IMR-90 (cell line): ENCODE measurements around the gene CERK. TPM values are rescaled to one million over a fixed set of nuclear protein-coding genes. Genes with fewer than 3 reads are reported as not detected.

Experiments used
- ATAC-seq: fragments of 200-7000 bp; cut with Tn5 transposase; 2 replicates; pipeline ENCODE4 v1.9.1; 2020; ENCODE audit warnings: low read depth, mild to moderate bottlenecking, moderate library complexity
- BruUV-seq: library from RNA; stranded (reverse); fragments of 400-500 nt; replicated peaks from 2 replicates; lab custom pipeline; 2021; lab: Mats Ljungman, UMichigan
- CTCF ChIA-PET: fragments of 300-600 bp; formaldehyde crosslinking; extraction: SDS; loops from one replicate; lab custom pipeline; 2021; ENCODE audit warnings: antibody characterized with exemption; lab: Yijun Ruan, JAX
- POLR2A ChIA-PET: fragments of 300-600 bp; sonication (Branson Sonifier 250); formaldehyde crosslinking; loops from one replicate; lab custom pipeline; 2022; ENCODE audit warnings: antibody characterized with exemption; ENCODE audit not compliant: unreplicated experiment; lab: Charles Lee
- DNase-seq: peaks from one replicate; pipeline ENCODE4 v3.0.0; 2013
- H2AFZ ChIP-seq: replicated peaks from 2 replicates; pipeline ENCODE3; 2013; ENCODE audit warnings: low read length, mild to moderate bottlenecking; ENCODE audit not compliant: poor library complexity
- H2AK5ac ChIP-seq: 2 replicates; pipeline ENCODE4 v1.6.1; 2013; ENCODE audit warnings: low read depth, low read length, inconsistent platforms
- H2AK9ac ChIP-seq: replicated peaks from 2 replicates; pipeline ENCODE3; 2013; ENCODE audit warnings: mild to moderate bottlenecking, low read depth, low read length, moderate library complexity; ENCODE audit not compliant: poor library complexity
- H2BK120ac ChIP-seq: 2 replicates; pipeline ENCODE4 v1.6.1; 2013; ENCODE audit warnings: low read depth, low read length, inconsistent platforms
- H2BK15ac ChIP-seq: 3 replicates; pipeline ENCODE4 v1.6.1; 2013; ENCODE audit warnings: low read depth, low read length, inconsistent platforms
- H2BK20ac ChIP-seq: 2 replicates; pipeline ENCODE4 v1.6.1; 2013; ENCODE audit warnings: low read depth, mild to moderate bottlenecking, inconsistent platforms, low read length, moderate library complexity
- H2BK5ac ChIP-seq: 2 replicates; pipeline ENCODE4 v1.6.1; 2013; ENCODE audit warnings: mild to moderate bottlenecking, low read depth, low read length, inconsistent platforms; ENCODE audit not compliant: poor library complexity, severe bottlenecking
- H3K14ac ChIP-seq: replicated peaks from 2 replicates; pipeline ENCODE4 v1.6.1; 2013; ENCODE audit warnings: low read depth, low read length, inconsistent platforms
- H3K18ac ChIP-seq: 2 replicates; pipeline ENCODE4 v1.6.1; 2013; ENCODE audit warnings: low read depth, low read length, control low read depth
- H3K23ac ChIP-seq: 2 replicates; pipeline ENCODE4 v1.6.1; 2013; ENCODE audit warnings: low read depth, low read length, inconsistent platforms
- H3K27ac ChIP-seq: 2 replicates; pipeline ENCODE4 v1.5.1; 2013; ENCODE audit warnings: mild to moderate bottlenecking, control low read depth, low read length; ENCODE audit not compliant: insufficient read depth
- H3K27me3 ChIP-seq: 2 replicates; pipeline ENCODE4 v1.6.1; 2013; ENCODE audit warnings: low read length; ENCODE audit not compliant: control insufficient read depth, insufficient read depth
- H3K36me3 ChIP-seq: 2 replicates; pipeline ENCODE4 v1.6.1; 2013; ENCODE audit warnings: low read length, mixed read lengths; ENCODE audit not compliant: control insufficient read depth, insufficient read depth
- H3K4ac ChIP-seq: 2 replicates; pipeline ENCODE4 v1.6.1; 2013; ENCODE audit warnings: low read depth, low read length, inconsistent platforms
- H3K4me1 ChIP-seq: 2 replicates; pipeline ENCODE4 v1.6.1; 2013; ENCODE audit warnings: low read length, mixed read lengths; ENCODE audit not compliant: control insufficient read depth, insufficient read depth
- H3K4me2 ChIP-seq: 2 replicates; pipeline ENCODE4 v1.6.1; 2013; ENCODE audit warnings: low read depth, mild to moderate bottlenecking, control low read depth, low read length, moderate library complexity
- H3K4me3 ChIP-seq: 2 replicates; pipeline ENCODE4 v1.5.1; 2013; ENCODE audit warnings: low read depth, mild to moderate bottlenecking, control low read depth, low read length, moderate library complexity; ENCODE audit not compliant: insufficient read depth
- H3K56ac ChIP-seq: 2 replicates; pipeline ENCODE4 v1.6.1; 2013; ENCODE audit warnings: low read length, inconsistent platforms; ENCODE audit not compliant: insufficient read depth; ENCODE audit errors: extremely low read depth
- H3K79me1 ChIP-seq, 2 experiments: 2 replicates each; pipeline ENCODE4 v1.6.1; 2013; ENCODE audit warnings: low read length in 2 of 2, inconsistent platforms in 1 of 2, low read depth in 1 of 2
- H3K9ac ChIP-seq: 2 replicates; pipeline ENCODE4 v1.6.1; 2013; ENCODE audit warnings: low read depth, low read length, control low read depth
- H3K9me1 ChIP-seq: 2 replicates; pipeline ENCODE4 v1.6.1; 2013; ENCODE audit warnings: low read length, inconsistent platforms; ENCODE audit not compliant: insufficient read depth
- H3K9me3 ChIP-seq: 2 replicates; pipeline ENCODE4 v1.6.1; 2013; ENCODE audit warnings: low read length; ENCODE audit not compliant: control insufficient read depth, insufficient read depth
- H4K20me1 ChIP-seq: 2 replicates; pipeline ENCODE4 v1.6.1; 2013; ENCODE audit warnings: low read length, inconsistent platforms; ENCODE audit not compliant: insufficient read depth
- H4K5ac ChIP-seq: 2 replicates; pipeline ENCODE4 v1.6.1; 2013; ENCODE audit warnings: mild to moderate bottlenecking, low read depth, low read length, control low read depth
- H4K8ac ChIP-seq, 2 experiments: 2 replicates each; pipeline ENCODE4 v1.6.1; 2013; ENCODE audit warnings: low read depth in 2 of 2, low read length in 2 of 2, control low read depth in 1 of 2, inconsistent platforms in 1 of 2
- H4K91ac ChIP-seq: 2 replicates; pipeline ENCODE4 v1.6.1; 2013; ENCODE audit warnings: low read depth, low read length, inconsistent platforms; ENCODE audit not compliant: insufficient read depth
- BHLHE40 ChIP-seq: fragments of 150-350 bp; IDR thresholded peaks from 2 replicates; pipeline ENCODE4 v1.6.1; 2016; ENCODE audit warnings: mild to moderate bottlenecking, low read depth, low read length
- MAZ ChIP-seq: IDR thresholded peaks from 2 replicates; pipeline ENCODE4 v1.6.1; 2012; ENCODE audit warnings: low read depth, mild to moderate bottlenecking, low read length, improper control_type of control experiment, moderate library complexity, borderline replicate concordance
- MXI1 ChIP-seq: IDR thresholded peaks from 2 replicates; pipeline ENCODE4 v1.6.1; 2012; ENCODE audit warnings: low read depth, mild to moderate bottlenecking, low read length, moderate library complexity, borderline replicate concordance
- RFX5 ChIP-seq: IDR thresholded peaks from 2 replicates; pipeline ENCODE4 v1.8.0; 2012; ENCODE audit warnings: low read depth, mild to moderate bottlenecking, low read length, moderate library complexity
- WGBS, 2 experiments: methylation state at CpG; one replicate each; pipeline versions ENCODE4 v1.1.5 to v1.1.7; 2013; ENCODE audit warnings: missing lambda C conversion rate in 2 of 2; ENCODE audit not compliant: insufficient read length in 1 of 2; ENCODE audit errors: extremely low coverage in 2 of 2; 5-methylcytosine and 5-hydroxymethylcytosine counted together
- dilution Hi-C: fragments of 300-500 bp; cut with HindIII; formaldehyde crosslinking; loops from one replicate; pipeline ENCODE4 v1.14.3; 2018; ENCODE audit warnings: low sequenced_read_pairs; ENCODE audit not compliant: unreplicated experiment
- in situ Hi-C: fragments of 300-500 bp; cut with MboI; formaldehyde crosslinking; loops from 3 replicates; pipeline ENCODE4 v1.14.3; 2019; ENCODE audit warnings: low sequenced_read_pairs, inconsistent platforms, mixed read lengths
- intact Hi-C: fragments of 100-400 bp; cut with micrococcal nuclease; formaldehyde crosslinking; loops from 2 replicates; pipeline ENCODE4 v1.10.0; 2022
- polyA plus RNA-seq, 3 experiments: library from polyadenylated mRNA; depleted of rRNA; stranded (reverse); fragments of >200 nt; gene quantifications; 2 replicates each; pipeline ENCODE4 v1.2.3, GENCODE V29; 2012; ENCODE audit warnings: low replicate concordance in 1 of 3
- total RNA-seq: library from RNA; depleted of rRNA; stranded (reverse); fragments of >200 nt; gene quantifications from 2 replicates; pipeline ENCODE4 v1.2.3, GENCODE V29; 2012
- TF ChIP-seq, protein P1 (sequence below): conservative IDR thresholded peaks from 2 replicates; pipeline ENCODE4 v1.5.1; 2012; ENCODE audit warnings: mild to moderate bottlenecking, low read depth, low read length, improper control_type of control experiment

Gene CERK
- total and polyA plus RNA-seq, 2 of the 4 experiments (the other 2 are of a cell fraction), result 25.3 to 38.7 TPM

GRCh38 chr22:46701262-46701661 lies 36.8 kb downstream of the CERK start:
- POLR2A ChIA-PET, result no interaction called here

More at GRCh38 chr22:46701262-46701661, 36.8 kb downstream of the CERK start:
- H3K56ac ChIP-seq, result no peak overlapping the region
- intact Hi-C loops, result no loop called here
- peaks cover 8% of the 10 kb centered on the region; the same call in 1 of the 2 replicates for H3K9me1 ChIP-seq
- in situ Hi-C loops, result no loop called here
- peaks cover 21% of the 10 kb centered on the region for H4K20me1 ChIP-seq
- dilution Hi-C loops, result no loop called here
- H2AK9ac ChIP-seq, result no peak overlapping the region
- no peak overlapping the region for H4K5ac ChIP-seq
- H3K79me1 ChIP-seq, result peaks cover 14 to 19% of the 10 kb centered on the region in 2 experiments
- no peak overlapping the region for H3K18ac ChIP-seq
- TF ChIP-seq RFX5 (no peak), BHLHE40 (no peak), MAZ (no peak), MXI1 (no peak)
- TF ChIP-seq, protein P1, sequence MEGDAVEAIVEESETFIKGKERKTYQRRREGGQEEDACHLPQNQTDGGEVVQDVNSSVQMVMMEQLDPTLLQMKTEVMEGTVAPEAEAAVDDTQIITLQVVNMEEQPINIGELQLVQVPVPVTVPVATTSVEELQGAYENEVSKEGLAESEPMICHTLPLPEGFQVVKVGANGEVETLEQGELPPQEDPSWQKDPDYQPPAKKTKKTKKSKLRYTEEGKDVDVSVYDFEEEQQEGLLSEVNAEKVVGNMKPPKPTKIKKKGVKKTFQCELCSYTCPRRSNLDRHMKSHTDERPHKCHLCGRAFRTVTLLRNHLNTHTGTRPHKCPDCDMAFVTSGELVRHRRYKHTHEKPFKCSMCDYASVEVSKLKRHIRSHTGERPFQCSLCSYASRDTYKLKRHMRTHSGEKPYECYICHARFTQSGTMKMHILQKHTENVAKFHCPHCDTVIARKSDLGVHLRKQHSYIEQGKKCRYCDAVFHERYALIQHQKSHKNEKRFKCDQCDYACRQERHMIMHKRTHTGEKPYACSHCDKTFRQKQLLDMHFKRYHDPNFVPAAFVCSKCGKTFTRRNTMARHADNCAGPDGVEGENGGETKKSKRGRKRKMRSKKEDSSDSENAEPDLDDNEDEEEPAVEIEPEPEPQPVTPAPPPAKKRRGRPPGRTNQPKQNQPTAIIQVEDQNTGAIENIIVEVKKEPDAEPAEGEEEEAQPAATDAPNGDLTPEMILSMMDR, result no peak
- 95% methylated on average over 25 of the region's 33 CpGs; no CpG with 5 or more reads in 1 of the 2 experiments for WGBS, 2 experiments
- no peak overlapping the region for H2BK120ac ChIP-seq
- ATAC-seq (no peak), DNase-seq (no peak)
- H3K4me3 ChIP-seq, result no peak overlapping the region
- BruUV-seq, result no TSS peak
- H3K4me2 ChIP-seq, result no peak overlapping the region
- H3K23ac ChIP-seq, result no peak overlapping the region
- no peak overlapping the region for H2BK20ac ChIP-seq
- CTCF ChIA-PET, result no interaction called here
- no peak overlapping the region for H2AK5ac ChIP-seq
- H4K91ac ChIP-seq, result no peak overlapping the region
- no peak overlapping the region for H2BK15ac ChIP-seq
- H3K36me3 ChIP-seq, result peaks cover 67% of the 10 kb centered on the region
- no peak overlapping the region for H3K14ac ChIP-seq
- H3K27me3 ChIP-seq, result no peaks in the 10 kb centered on the region
- no peak overlapping the region for H3K9ac ChIP-seq
- no peak overlapping the region for H4K8ac ChIP-seq
- no peaks in the 10 kb centered on the region for H3K4me1 ChIP-seq
- no peak overlapping the region for H2BK5ac ChIP-seq
- no peak overlapping the region for H3K27ac ChIP-seq
- no peak overlapping the region for H2AFZ ChIP-seq
- H3K4ac ChIP-seq, result no peak overlapping the region
- no peaks in the 10 kb centered on the region for H3K9me3 ChIP-seq
